Measurements from ENCODE around the gene LMF1.

DNA sequence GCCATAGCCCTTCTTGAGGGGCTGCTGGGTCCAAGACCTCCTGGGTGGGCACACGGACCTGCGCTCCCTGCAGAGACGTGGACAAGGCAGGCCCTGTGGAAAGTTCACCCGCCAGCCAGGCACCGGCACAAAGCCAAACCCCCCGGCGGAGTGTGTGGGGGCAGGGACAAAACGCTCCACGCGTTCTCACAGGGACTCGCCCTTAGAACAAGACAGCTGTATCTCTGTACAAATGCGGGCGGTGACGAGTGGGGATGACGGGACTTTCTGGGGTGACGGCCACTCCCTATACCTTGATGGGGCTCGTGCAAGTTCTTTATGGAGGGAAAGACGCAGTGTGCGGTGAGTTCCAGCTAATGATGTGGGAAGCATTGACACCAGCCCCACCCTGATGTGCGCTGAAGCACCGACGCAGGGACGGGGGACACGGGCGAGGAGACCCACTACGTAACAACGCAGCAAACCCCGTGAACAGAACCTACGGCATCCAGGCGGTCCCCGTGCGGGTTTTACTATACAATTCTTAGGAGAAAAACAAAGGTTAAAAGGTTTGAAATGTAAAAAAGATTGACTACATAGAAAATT is 49.4 kb downstream of the LMF1 start:
- TF ChIP-seq, protein P1, sequence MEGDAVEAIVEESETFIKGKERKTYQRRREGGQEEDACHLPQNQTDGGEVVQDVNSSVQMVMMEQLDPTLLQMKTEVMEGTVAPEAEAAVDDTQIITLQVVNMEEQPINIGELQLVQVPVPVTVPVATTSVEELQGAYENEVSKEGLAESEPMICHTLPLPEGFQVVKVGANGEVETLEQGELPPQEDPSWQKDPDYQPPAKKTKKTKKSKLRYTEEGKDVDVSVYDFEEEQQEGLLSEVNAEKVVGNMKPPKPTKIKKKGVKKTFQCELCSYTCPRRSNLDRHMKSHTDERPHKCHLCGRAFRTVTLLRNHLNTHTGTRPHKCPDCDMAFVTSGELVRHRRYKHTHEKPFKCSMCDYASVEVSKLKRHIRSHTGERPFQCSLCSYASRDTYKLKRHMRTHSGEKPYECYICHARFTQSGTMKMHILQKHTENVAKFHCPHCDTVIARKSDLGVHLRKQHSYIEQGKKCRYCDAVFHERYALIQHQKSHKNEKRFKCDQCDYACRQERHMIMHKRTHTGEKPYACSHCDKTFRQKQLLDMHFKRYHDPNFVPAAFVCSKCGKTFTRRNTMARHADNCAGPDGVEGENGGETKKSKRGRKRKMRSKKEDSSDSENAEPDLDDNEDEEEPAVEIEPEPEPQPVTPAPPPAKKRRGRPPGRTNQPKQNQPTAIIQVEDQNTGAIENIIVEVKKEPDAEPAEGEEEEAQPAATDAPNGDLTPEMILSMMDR (IDR thresholded peaks at IDR 0.05): no peak
- no peak for TF ChIP-seq ZFX (IDR thresholded peaks at IDR 0.05; ENCODE audit: borderline replicate concordance)
